DND-41 (cell line): ENCODE measurements around the gene INF2.

ENCODE experiments used
- EZH2 ChIP-seq: IDR thresholded peaks from 3 replicates; pipeline ENCODE4 v1.6.1; 2012; ENCODE audit warnings: borderline replicate concordance, low read depth, mild to moderate bottlenecking, moderate library complexity, low read length, inconsistent platforms; ENCODE audit not compliant: severe bottlenecking
- TF ChIP-seq, protein P1 (sequence below): IDR thresholded peaks from 2 replicates; pipeline ENCODE4 v1.5.1; 2012; ENCODE audit warnings: borderline replicate concordance, low read length, moderate library complexity, mild to moderate bottlenecking; ENCODE audit not compliant: poor library complexity, severe bottlenecking; ENCODE audit errors: extremely low read depth

DNA sequence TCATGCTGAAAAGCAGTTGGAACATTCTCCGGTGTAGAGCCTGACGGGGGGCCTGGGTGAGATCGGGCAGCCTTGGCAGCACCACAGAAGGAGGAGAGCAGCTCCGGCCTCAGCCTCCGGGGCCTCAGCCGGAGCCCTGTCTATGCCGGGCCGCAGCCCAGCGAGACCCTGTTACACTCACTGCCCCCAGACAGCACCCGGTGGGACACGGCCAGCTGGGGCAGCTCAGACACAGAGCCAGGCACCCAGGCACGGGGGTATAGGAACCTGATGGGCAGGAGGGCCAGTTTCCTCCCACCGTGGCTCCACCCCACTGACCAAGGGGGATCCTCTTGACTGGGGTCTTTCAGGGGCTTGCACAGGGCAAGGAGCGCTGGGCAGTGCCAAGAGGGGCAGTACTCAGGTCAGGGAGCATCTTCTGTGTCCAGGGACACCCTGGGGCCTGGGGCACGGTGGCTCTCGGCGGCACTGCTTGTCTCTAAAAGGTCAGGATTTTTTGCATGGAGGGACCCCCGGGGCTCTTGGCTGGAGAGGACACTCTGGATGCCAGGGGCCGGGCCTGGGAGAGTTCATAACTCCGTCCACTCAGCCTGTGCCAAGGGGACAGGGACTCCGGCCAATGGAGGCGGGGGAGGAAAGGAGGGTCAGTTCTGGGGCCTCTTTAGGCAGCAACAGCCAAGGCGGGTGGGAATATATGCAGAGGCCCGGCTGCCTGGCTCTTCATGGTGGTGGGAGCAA, 9.4 kb downstream of the INF2 start:
- TF ChIP-seq, protein P1, sequence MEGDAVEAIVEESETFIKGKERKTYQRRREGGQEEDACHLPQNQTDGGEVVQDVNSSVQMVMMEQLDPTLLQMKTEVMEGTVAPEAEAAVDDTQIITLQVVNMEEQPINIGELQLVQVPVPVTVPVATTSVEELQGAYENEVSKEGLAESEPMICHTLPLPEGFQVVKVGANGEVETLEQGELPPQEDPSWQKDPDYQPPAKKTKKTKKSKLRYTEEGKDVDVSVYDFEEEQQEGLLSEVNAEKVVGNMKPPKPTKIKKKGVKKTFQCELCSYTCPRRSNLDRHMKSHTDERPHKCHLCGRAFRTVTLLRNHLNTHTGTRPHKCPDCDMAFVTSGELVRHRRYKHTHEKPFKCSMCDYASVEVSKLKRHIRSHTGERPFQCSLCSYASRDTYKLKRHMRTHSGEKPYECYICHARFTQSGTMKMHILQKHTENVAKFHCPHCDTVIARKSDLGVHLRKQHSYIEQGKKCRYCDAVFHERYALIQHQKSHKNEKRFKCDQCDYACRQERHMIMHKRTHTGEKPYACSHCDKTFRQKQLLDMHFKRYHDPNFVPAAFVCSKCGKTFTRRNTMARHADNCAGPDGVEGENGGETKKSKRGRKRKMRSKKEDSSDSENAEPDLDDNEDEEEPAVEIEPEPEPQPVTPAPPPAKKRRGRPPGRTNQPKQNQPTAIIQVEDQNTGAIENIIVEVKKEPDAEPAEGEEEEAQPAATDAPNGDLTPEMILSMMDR, result no peak
- no peak for TF ChIP-seq EZH2
